GM12878 (cell line): ENCODE data around the gene YRDC.

ENCODE experiments used
- BCL3 ChIP-seq: IDR thresholded peaks from 2 replicates; pipeline ENCODE4 v1.6.1; 2011; ENCODE audit warnings: borderline replicate concordance, low read depth, mild to moderate bottlenecking, moderate library complexity, low read length; ENCODE audit not compliant: insufficient read depth, poor library complexity, severe bottlenecking
- CBFB ChIP-seq: IDR thresholded peaks from 2 replicates; pipeline ENCODE4 v1.6.1; 2016; ENCODE audit warnings: antibody characterized with exemption, low read depth
- CEBPB ChIP-seq, 2 experiments: fragments of 150-350 bp in 1 of 2; IDR thresholded peaks; 2 replicates each; pipeline ENCODE4 v1.6.1; 2012 to 2014; ENCODE audit warnings: low read depth in 2 of 2, low read length in 2 of 2, borderline replicate concordance in 1 of 2, inconsistent platforms in 1 of 2
- CTCF ChIP-seq, 3 experiments: IDR thresholded peaks in 2 of 3; conservative IDR thresholded peaks in 1 of 3; 2 replicates each; pipeline ENCODE4 v1.5.1; 2011; ENCODE audit warnings: low read depth in 3 of 3, low read length in 3 of 3, mild to moderate bottlenecking in 3 of 3, control low read depth in 2 of 3, moderate library complexity in 2 of 3, inconsistent platforms in 1 of 3, mixed read lengths in 1 of 3; ENCODE audit not compliant: control insufficient read depth in 2 of 3, insufficient read depth in 1 of 3; ENCODE audit errors: extremely low read depth in 1 of 3
- EP300 ChIP-seq, 2 experiments: fragments of 150-350 bp in 1 of 2; IDR thresholded peaks; 2 replicates each; pipeline ENCODE4 v1.6.1; 2011 to 2012; ENCODE audit warnings: low read depth in 2 of 2, low read length in 2 of 2, borderline replicate concordance in 1 of 2, improper control_type of control experiment in 1 of 2, inconsistent platforms in 1 of 2; ENCODE audit not compliant: control insufficient read depth in 1 of 2
- LARP7 ChIP-seq: fragments of 450-650 bp; IDR thresholded peaks from 2 replicates; pipeline ENCODE4 v1.6.1; 2017; ENCODE audit warnings: mild to moderate bottlenecking
- POLR2A ChIP-seq: IDR thresholded peaks from 2 replicates; pipeline ENCODE4 v1.6.1; 2011; ENCODE audit warnings: low read depth, mild to moderate bottlenecking, low read length
- RFX5 ChIP-seq: IDR thresholded peaks from 2 replicates; pipeline ENCODE4 v1.6.1; 2011; ENCODE audit warnings: low read depth, low read length, improper control_type of control experiment
- USF2 ChIP-seq: IDR thresholded peaks from 2 replicates; pipeline ENCODE4 v1.6.1; 2011; ENCODE audit warnings: low read depth, low read length, improper control_type of control experiment, borderline replicate concordance
- ZBTB33 ChIP-seq: fragments of 450-650 bp; IDR thresholded peaks from 2 replicates; pipeline ENCODE4 v1.6.1; 2017; ENCODE audit warnings: mild to moderate bottlenecking

GRCh38 chr1:37844536-37844935 is 36.5 kb upstream of the YRDC start:
- no peak for TF ChIP-seq CTCF (IDR thresholded peaks at IDR 0.05 in 2 of 3, conservative IDR thresholded peaks at IDR 0.05 in 1 of 3; ENCODE audit: control insufficient read depth in 2 of 3, extremely low read depth in 1 of 3, insufficient read depth in 1 of 3, low read depth in 3 of 3, low read length in 3 of 3)
- no peak for TF ChIP-seq LARP7
- no peak for TF ChIP-seq BCL3
- TF ChIP-seq EP300 (IDR thresholded peaks at IDR 0.05; ENCODE audit: borderline replicate concordance in 1 of 2, control insufficient read depth in 1 of 2, low read depth in 2 of 2, low read length in 2 of 2), result no peak
- TF ChIP-seq POLR2A, result no peak
- no peak for TF ChIP-seq ZBTB33
- TF ChIP-seq CBFB, result no peak
- TF ChIP-seq RFX5, result no peak
- no peak for TF ChIP-seq USF2
- no peak for TF ChIP-seq CEBPB (IDR thresholded peaks at IDR 0.05; ENCODE audit: borderline replicate concordance in 1 of 2, low read depth in 2 of 2, low read length in 2 of 2)
